HepG2 (cell line): Measurements from ENCODE around the gene TFPI. TPM values are rescaled to one million over a fixed set of nuclear protein-coding genes. Genes with fewer than 3 reads are reported as not detected.
A peak's percentile ranks its signal among the peaks of the same experiment; 100 is the strongest.

Source experiments
- ATM ChIP-seq: fragments of 450-650 bp; IDR thresholded peaks from 2 replicates; pipeline ENCODE4 v1.7.1; 2017; ENCODE audit warnings: mild to moderate bottlenecking, borderline replicate concordance
- FOXO4 ChIP-seq: sonication (generic); formaldehyde crosslinking; conservative IDR thresholded peaks from 2 replicates; pipeline ENCODE4 v1.8.1; 2023; ENCODE audit warnings: missing genetic modification reagents
- GZF1 ChIP-seq: sonication (generic); formaldehyde crosslinking; IDR thresholded peaks from 2 replicates; pipeline ENCODE4 v1.5.1; 2020; ENCODE audit warnings: mild to moderate bottlenecking, missing genetic modification reagents
- HOXA3 ChIP-seq: sonication (generic); formaldehyde crosslinking; IDR thresholded peaks from 2 replicates; pipeline ENCODE4 v1.5.0; 2020; ENCODE audit warnings: missing genetic modification reagents
- IRX3 ChIP-seq: sonication (generic); formaldehyde crosslinking; IDR thresholded peaks from 2 replicates; pipeline ENCODE4 v1.8.1; 2023; ENCODE audit warnings: mild to moderate bottlenecking, low read depth, missing genetic modification reagents, borderline replicate concordance
- KAT8 ChIP-seq: IDR thresholded peaks from 2 replicates; pipeline ENCODE4 v1.6.1; 2016; ENCODE audit warnings: missing genetic modification reagents, missing compliant biosample characterization
- KDM6A ChIP-seq: IDR thresholded peaks from 2 replicates; pipeline ENCODE4 v1.6.1; 2016; ENCODE audit warnings: low read depth
- KMT2A ChIP-seq: sonication (generic); formaldehyde crosslinking; IDR thresholded peaks from 2 replicates; pipeline ENCODE4 v1.4.0; 2020; ENCODE audit warnings: missing genetic modification reagents
- MIER2 ChIP-seq: IDR thresholded peaks from 2 replicates; pipeline ENCODE4 v1.6.1; 2016; ENCODE audit warnings: missing biosample characterization, missing genetic modification reagents
- MLX ChIP-seq: IDR thresholded peaks from 2 replicates; pipeline ENCODE4 v1.6.1; 2016
- RERE ChIP-seq: IDR thresholded peaks from 2 replicates; pipeline ENCODE4 v1.6.1; 2016; ENCODE audit warnings: low read depth, missing genetic modification reagents, missing compliant biosample characterization
- U2AF1 ChIP-seq: fragments of 200-400 bp; formaldehyde crosslinking; optimal IDR thresholded peaks from 2 replicates; pipeline ENCODE3; 2017; ENCODE audit warnings: mild to moderate bottlenecking, low read depth, low read length
- ZBTB39 ChIP-seq: sonication (generic); formaldehyde crosslinking; IDR thresholded peaks from 2 replicates; pipeline ENCODE4 v1.5.0; 2020; ENCODE audit warnings: missing genetic modification reagents
- ZBTB42 ChIP-seq: sonication (generic); formaldehyde crosslinking; IDR thresholded peaks from 2 replicates; pipeline ENCODE4 v1.5.0; 2020; ENCODE audit warnings: mild to moderate bottlenecking, missing genetic modification reagents
- ZNF567 ChIP-seq: sonication (generic); formaldehyde crosslinking; IDR thresholded peaks from 2 replicates; pipeline ENCODE4 v1.8.1; 2023; ENCODE audit warnings: mild to moderate bottlenecking, missing genetic modification reagents, borderline replicate concordance
- polyA plus RNA-seq, 8 experiments: library from polyadenylated mRNA; depleted of rRNA in 3 of 8; stranded (reverse) in 7 of 8; unstranded in 1 of 8; fragments of >200 nt; fragmentation: Illumina TruSeq in 4 of 8; extraction: Trizol in 4 of 8; gene quantifications; 2 replicates each; pipeline versions ENCODE4 v1.2.1 to v1.2.3, GENCODE V29; 2011 to 2016; ENCODE audit warnings: low read depth in 4 of 8, missing spikeins in 1 of 8, mixed read lengths in 1 of 8; ENCODE audit not compliant: insufficient read depth in 1 of 8
- total RNA-seq, 5 experiments: library from RNA; depleted of rRNA; stranded (reverse); fragments of >200 nt; fragmentation: Illumina TruSeq; extraction: Trizol; gene quantifications; 2 replicates each; pipeline ENCODE4 v1.2.3, GENCODE V29; 2016; ENCODE audit warnings: low read depth in 1 of 5
- TF ChIP-seq, protein P1 (sequence below): sonication (generic); formaldehyde crosslinking; IDR thresholded peaks from 2 replicates; pipeline ENCODE4 v1.4.0; 2020; ENCODE audit warnings: mild to moderate bottlenecking, missing genetic modification reagents, borderline replicate concordance

Gene TFPI
- total and polyA plus RNA-seq, 2 of the 13 experiments (the other 11 are each of a cell fraction or from before 2014, with no cell fraction given), result 301 to 436 TPM

- TF ChIP-seq ZBTB39 (CRISPR knock-in tag) (0 out of 2 replicates have a peak, but pooled peaks have one; percentile 60), U2AF1 (no peak), MIER2 (no peak; the same call in 1 of the 2 replicates), KDM6A (CRISPR knock-in tag) (peak; percentile 76), KMT2A (CRISPR knock-in tag) (peak; percentile 40; the same call in 1 of the 2 replicates), ATM (no peak), GZF1 (no peak), KAT8 (CRISPR knock-in tag) (peak; percentile 88), FOXO4 (CRISPR knock-in tag) (no peak), HOXA3 (CRISPR knock-in tag) (peak; percentile 81), ZBTB42 (CRISPR knock-in tag) (0 out of 2 replicates have a peak, but pooled peaks have one; percentile 66), RERE (CRISPR knock-in tag) (peak; percentile 99), ZNF567 (CRISPR knock-in tag) (no peak), MLX (CRISPR knock-in tag) (peak; percentile 88), IRX3 (CRISPR knock-in tag) (no peak)
- TF ChIP-seq, protein P1, sequence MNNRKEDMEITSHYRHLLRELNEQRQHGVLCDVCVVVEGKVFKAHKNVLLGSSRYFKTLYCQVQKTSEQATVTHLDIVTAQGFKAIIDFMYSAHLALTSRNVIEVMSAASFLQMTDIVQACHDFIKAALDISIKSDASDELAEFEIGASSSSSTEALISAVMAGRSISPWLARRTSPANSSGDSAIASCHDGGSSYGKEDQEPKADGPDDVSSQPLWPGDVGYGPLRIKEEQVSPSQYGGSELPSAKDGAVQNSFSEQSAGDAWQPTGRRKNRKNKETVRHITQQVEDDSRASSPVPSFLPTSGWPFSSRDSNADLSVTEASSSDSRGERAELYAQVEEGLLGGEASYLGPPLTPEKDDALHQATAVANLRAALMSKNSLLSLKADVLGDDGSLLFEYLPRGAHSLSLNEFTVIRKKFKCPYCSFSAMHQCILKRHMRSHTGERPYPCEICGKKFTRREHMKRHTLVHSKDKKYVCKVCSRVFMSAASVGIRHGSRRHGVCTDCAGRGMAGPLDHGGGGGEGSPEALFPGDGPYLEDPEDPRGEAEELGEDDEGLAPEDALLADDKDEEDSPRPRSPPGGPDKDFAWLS (CRISPR knock-in tag), result no peak
These were observed 12.8 kb downstream of the TFPI start (continued) for GRCh38 chr2:187541086-187542085.
